Activated T-cell treated with anti-CD3 and anti-CD28 coated beads for 24 hours (primary cell): ENCODE results near the gene PUSL1.

Experiments used
- DNase-seq: peaks from one replicate; pipeline ENCODE4 v3.0.0-alpha.2; 2020; ENCODE audit warnings: low read depth

The PUSL1 gene

GRCh38 chr1:1354271-1355247 lies 46.2 kb downstream of the PUSL1 start:
- no peak for DNase-seq

DNA sequence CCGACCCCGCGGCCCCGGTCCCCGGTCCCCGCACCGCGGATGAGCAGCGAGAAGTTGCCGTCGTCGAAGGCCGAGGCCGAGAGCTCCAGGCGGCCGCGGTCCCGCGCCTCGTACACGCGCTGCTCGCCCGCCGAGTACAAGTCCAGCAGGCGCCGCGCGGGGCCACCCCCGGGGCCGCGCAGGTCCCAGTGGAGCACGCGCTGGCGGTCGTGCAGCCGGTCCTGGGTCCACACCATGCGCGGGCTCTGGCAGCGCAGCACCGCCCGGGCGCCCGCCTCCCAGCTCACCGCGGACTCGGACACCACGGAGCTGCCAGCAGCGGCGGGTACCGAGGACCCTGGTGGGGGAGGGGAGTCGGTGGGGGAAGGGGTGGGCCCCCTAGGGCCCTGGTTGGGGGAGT lies 47.0 kb downstream of the PUSL1 start:
- DNase-seq, result no peak

GRCh38 chr1:1356166-1356795 lies 47.9 kb downstream of the PUSL1 start:
- no peak for DNase-seq

DNA sequence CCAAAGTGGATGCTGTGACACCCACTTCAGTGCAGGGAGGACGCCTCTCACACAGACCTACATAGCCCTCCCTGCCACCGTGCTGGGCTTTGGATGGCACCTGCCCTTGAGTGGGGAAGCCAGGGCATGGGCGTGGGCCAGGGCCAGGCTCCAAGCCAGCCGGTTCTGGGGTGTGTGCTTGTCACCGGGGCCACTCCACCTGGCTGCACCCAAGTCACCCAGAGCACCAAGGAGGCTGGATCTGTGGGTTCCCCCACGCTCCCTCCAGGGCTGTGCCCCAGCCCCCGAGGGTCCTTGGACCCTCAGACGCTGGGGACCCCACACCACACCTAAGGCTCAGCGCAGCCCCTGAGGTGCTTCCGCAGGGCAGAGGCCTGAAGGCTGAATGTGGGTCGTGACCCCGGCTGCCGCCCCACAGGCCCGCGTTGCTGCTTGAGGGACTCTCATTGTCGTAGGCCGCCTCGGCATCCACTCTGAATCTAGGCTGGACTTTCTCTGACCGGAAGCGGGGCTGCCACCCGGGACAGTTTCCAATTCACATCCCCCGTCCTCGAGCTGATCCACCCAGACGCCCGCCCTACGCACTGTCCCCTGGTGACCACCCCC lies 48.5 kb downstream of the PUSL1 start:
- DNase-seq, result no peak

DNA sequence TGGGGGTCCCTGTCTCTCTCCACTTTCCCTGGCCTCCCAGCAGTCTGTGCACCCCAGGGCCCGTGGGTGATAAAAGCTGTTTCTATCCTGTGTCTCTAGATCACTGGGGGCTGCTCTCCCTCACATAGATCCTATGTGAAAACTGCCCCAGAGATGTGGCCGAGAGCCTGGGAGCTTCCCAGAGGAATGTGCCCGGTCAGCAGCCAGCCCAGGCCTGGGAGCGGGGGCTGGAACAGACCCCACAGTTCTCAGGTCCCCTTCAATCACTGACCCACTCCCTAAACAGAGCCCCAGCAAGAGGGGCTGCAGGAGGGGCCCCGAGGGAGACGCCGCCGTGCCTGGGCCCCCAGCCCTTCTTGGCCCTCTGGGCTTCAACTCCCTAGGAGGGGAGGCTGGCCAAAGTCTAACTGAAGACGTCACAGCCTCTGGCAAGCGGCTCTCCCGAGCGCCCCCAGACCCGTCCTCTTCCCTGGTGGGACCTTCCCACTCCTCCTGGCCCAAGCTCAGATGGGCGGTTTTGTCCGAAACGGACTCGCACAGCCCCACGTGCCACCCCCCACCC lies 49.6 kb downstream of the PUSL1 start:
- DNase-seq, result no peak

DNA sequence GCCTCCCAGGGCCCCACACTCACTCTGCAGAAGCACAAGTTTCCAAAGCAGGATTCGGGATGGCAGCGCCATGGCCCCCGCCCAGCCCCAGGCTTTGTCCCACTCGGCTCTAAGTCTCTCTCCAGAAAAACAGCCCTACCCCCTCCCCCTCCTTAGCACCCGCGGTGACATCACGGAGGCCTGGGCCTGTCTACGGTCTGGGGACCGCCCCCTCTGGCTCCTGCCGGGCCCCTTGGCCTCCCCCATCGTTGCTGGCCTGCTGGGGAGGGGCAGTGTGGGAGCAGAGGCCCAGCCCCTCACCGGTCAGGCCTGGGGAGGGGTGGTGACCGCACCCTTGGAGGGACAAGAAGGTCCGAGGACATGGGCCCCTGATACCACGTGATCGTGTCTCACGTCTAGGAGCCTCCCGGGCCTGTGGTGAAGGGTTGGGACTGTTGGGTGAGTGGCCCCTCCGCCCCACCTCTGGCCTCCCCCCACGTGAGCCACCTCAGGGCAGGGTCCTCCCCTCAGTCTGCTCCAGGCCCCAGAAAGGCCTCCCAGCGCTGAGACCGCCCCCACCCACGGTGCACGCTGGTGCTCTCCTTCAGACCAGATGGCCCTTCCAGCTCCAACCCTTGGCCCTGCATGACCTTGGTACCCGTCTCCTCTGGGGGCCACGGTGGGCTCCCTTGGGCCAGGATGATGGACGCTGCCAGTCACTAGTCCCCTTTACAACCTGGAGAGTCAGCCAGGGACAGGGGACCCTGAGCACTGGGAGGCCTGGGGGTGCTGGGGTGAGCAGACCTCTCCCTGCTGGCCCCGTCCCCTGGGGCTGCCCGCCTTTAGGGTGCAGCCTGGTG lies 50.3 kb downstream of the PUSL1 start, which contains the start of gene MXRA8:
Gene MXRA8 (minus strand): TSS at position 123 of the 839 bp plus-strand sequence. CDS start 51 bp downstream, at position 72.
- DNase-seq, result no peak

GRCh38 chr1:1359308-1359663 lies 50.9 kb downstream of the PUSL1 start:
- no peak for DNase-seq

- DNase-seq, result no peak
These were observed 51.5 kb downstream of the PUSL1 start for GRCh38 chr1:1359664-1360468.

DNA sequence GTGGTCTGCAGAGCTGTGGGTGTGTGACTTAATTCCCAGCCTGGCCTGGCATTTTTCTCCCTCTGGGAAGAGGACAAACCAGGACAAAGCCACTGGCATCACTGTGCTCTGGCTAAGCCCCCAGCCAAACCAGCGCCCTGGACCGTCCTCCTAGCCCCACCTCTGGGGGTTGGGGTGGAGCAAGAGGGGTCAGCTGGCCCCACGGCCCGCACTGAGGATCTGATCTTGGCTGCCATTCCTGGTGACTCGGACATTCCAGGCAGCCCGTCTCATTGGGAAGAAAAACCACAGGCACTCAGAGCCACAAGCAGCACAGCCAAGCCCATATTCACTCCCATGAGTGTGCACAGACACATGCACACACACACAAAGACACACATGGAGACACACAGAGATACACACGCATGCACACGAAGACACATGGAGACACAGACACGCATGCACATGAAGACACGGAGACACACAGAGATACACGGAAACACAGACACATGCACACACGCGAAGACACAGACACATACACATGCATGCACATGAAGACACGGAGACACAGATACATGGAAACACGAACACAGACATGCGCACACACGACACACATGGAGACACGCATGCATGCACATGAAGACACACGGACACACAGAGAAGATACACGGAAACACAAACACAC lies 52.2 kb downstream of the PUSL1 start:
- DNase-seq, result no peak
